GM21528 (cell line): ENCODE data around the gene PIK3R4.

Experiments
- ATAC-seq: cut with Tn5 transposase; IDR thresholded peaks from one replicate; pipeline ENCODE4 v1.9.1; 2021; ENCODE audit warnings: mild to moderate bottlenecking, moderate library complexity; ENCODE audit not compliant: unreplicated experiment, low FRiP score

The PIK3R4 gene

GRCh38 chr3:130693314-130693713 lies 53.3 kb downstream of the PIK3R4 start:
- ATAC-seq = no peak

GRCh38 chr3:130692455-130692854 lies 54.2 kb downstream of the PIK3R4 start:
- ATAC-seq = no peak

- ATAC-seq = no peak
Observed at GRCh38 chr3:130688697-130689470, 57.7 kb downstream of the PIK3R4 start.

GRCh38 chr3:130688015-130688688 lies 58.5 kb downstream of the PIK3R4 start:
- ATAC-seq = peak; percentile 47

- no peak for ATAC-seq
Observed at GRCh38 chr3:130687327-130687726, 59.3 kb downstream of the PIK3R4 start.

- no peak for ATAC-seq
Observed at GRCh38 chr3:130686833-130687232, 59.8 kb downstream of the PIK3R4 start.

GRCh38 chr3:130682131-130682530 lies 64.5 kb downstream of the PIK3R4 start:
- no peak for ATAC-seq

- no peak for ATAC-seq
Observed at GRCh38 chr3:130679218-130679617, 67.4 kb downstream of the PIK3R4 start.

GRCh38 chr3:130677343-130677742 lies 69.3 kb downstream of the PIK3R4 start:
- ATAC-seq = no peak

- ATAC-seq = no peak
Observed at GRCh38 chr3:130671545-130672312, 74.9 kb downstream of the PIK3R4 start.

- no peak for ATAC-seq
Observed at GRCh38 chr3:130669740-130670139, 76.9 kb downstream of the PIK3R4 start.

GRCh38 chr3:130663092-130663491 lies 83.5 kb downstream of the PIK3R4 start:
- ATAC-seq = no peak

- ATAC-seq = no peak
Observed at GRCh38 chr3:130662501-130662996, 84.1 kb downstream of the PIK3R4 start.

- ATAC-seq = no peak
Observed at GRCh38 chr3:130661140-130661891, 85.3 kb downstream of the PIK3R4 start.

- ATAC-seq = no peak
Observed at GRCh38 chr3:130659911-130660310, 86.7 kb downstream of the PIK3R4 start.

- ATAC-seq = no peak
Observed at GRCh38 chr3:130658678-130659077, 88.0 kb downstream of the PIK3R4 start.

GRCh38 chr3:130656627-130657026 lies 90.0 kb downstream of the PIK3R4 start:
- no peak for ATAC-seq

GRCh38 chr3:130654921-130655320 lies 91.7 kb downstream of the PIK3R4 start:
- no peak for ATAC-seq

- ATAC-seq = no peak
Observed at GRCh38 chr3:130654091-130654490, 92.5 kb downstream of the PIK3R4 start.

- no peak for ATAC-seq
Observed at GRCh38 chr3:130649061-130649654, 97.5 kb downstream of the PIK3R4 start.
